ENCODE results near the gene PLPP4.

The PLPP4 gene

DNA sequence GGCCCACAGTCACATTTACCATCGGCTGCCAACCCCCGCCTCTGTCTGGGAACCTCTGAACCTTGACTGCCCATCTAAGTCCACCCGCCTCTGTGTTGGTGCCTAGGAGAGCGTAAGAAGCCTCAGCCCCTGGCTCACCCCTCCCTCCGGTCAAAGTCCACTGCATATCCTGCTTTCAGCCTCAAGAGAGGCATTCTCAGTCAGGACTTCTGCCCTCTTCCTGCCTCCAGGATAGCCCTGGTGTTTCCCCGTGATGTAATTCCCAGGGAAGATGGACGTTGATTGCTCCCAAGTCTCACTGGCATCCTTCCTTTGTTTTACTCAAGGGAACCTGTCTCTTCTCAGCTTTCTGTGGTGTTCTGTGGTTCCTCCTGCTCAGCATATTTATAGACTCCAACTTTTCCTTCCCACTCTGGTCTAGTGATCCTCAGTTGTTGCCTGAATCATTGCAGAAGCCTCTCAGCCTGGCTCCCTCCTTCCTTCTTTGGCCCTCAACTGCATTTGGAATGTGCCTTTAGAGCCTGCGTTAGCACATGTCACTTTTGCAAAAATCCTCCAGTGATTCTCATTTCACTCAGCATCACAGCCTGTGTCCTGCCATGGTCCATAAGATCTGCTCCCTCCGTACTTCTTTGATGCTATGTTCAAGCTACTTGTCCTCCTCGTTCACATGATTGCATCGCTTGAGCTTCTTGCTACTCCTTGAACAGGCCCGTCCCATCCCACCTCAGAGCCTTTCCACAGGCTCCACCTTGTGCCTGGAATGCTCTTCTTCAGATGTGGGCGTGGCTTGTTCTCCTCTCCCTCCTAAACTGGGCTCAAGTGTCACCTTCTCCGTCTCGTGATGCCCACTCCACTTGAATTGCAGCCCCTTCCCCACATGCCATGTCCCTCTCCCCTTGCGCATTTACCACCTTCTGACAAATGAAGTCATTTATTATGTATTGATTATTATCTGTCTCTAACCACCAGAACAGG, 124.2 kb downstream of the PLPP4 start:
- DNase-seq, result no peak

DNA sequence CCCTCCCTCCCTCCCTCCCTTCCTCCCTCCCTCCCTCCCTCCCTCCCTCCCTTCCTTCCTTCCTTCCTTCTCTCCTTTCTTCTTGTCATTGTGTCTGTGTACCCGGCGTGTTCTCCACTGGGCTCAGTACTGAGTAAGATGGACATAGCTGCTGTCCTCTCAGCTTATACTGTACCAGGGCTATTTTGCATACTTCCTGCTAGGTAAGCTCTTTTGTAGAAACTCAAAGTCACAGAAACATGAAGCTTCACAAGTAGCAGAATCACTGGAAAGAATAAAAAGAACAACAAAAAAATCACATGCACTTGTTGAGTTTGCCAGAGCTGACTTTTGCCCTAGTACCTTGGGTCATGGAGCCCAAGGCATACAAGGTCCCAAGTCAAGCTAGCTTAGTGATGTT, 125.7 kb downstream of the PLPP4 start:
- DNase-seq, result no peak

DNA sequence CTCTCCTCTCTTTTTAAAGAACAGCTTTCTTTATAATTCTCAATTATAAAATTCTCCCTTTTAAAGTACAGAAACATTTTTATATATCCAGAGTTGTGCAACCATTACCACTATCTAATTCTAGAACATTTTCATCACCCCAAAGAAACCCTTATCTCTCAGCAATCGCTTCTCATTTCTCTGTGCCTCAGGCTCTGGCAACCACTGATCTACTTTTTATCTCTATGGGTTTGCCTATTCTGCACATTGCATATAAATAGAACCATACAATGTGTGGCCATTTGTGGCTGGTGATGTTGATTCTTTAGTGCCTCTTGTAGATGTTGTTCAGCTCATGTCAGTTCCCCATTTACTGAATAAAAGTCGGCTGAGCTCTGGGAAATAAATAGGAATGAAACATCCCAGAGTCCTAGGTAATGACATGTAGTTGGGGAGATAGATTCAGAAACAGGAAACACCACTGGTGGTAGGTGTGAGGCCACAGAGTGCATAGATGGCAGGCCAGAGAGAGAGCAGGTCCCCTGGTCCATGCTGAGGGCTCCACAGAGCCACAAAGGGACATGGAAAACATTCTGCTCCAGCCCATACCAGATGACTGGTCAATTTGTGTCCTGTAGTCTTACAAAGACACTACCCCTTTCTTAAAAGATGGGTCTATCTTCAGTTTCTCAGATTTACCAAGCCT, 126.5 kb downstream of the PLPP4 start:
- no peak for DNase-seq

DNA sequence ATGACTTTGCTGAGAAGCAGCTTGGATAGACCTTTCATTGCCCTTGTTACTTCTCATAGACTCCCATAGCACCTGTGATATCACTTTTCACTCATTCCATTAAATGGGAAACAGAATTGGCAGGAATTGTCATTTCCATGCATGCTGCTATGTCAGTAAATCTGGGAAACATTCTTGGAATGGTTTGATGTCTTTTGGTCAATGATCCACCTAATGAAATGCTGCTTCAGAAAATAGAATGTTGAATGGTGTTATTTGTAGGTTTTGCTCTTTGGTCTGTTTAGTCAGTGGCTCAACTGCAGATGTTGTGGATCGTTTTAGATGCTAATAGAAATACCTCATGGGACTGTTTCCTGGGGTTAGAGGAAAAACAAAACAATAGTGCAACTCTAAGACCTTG, 127.8 kb downstream of the PLPP4 start:
- DNase-seq, result no peak

DNA sequence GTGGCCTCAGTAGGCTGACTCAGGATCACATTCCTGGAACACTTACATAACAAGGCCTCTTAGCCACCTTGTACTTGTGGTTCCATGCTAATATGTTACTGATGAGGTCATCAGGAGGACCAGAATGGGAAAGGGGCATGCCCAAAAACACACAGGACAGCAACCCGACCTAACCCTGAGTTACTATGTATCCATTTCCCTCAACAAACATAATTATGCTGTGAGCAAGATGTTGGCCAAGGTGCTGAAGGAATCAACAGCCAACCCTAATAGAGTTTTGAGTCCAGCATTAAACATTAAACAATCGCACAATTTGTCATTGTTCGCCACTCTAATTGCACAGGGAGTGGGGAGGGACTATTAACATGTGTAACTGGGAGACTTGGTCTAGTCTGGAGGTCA, 129.4 kb downstream of the PLPP4 start:
- DNase-seq, result no peak

DNA sequence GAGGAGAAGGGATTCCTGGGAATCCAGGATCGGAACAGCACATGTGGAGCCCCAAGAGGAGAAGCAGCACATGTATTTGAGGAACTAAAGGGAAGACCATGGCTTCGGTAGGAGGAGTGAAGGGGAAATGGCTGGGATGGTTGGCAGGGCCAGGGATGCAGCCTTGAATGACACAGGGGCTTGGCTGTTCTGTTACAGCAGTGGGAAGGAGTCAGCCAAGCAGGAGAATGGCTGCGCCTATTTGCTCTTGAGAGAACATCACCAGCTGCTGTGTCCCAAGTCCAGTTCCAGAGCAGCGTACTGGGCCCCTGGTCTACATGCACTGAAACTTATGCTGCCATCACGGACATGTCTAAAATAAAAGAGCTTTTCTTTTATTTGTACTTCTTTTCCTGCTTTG, 130.0 kb downstream of the PLPP4 start:
- DNase-seq, result no peak

DNA sequence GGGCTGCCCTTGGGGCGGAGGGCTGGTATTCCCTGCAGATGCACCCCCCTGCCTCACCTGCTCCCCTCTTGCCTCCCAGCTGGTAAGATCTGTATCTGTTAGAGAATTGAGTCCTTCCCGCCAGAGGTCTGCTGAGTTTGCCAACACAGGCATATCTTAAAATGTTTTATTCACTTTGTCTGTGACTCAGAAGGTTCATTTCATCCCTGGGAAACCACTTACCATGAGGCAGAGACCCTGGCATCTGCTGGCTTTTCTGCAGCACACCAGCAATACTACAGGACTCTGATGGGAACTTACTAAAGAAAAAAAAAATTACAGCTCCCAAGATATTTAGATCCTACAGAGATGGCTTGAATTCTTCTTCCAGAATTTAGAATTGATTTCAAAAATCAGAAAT, 131.3 kb downstream of the PLPP4 start:
- DNase-seq, result no peak

DNA sequence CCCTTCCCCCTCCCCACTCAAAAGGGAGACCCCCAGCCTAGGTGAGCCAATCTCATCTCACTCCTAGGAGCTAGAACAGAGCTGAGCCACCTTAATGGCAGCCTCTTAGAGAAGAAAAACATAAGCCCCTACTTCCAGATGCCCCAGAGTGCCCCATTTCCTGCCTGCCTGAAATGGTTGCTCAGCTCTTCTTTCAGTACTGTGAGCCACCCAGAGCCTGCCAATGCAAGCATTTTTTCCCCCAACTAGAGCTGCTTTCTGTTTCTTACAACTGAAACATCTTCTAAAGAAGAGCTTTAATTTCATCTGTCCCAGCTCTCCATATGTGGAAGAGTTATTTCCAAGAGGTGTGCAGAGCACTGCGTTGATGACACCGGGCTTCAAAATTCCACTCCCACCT, 136.7 kb downstream of the PLPP4 start:
- no peak for DNase-seq

DNA sequence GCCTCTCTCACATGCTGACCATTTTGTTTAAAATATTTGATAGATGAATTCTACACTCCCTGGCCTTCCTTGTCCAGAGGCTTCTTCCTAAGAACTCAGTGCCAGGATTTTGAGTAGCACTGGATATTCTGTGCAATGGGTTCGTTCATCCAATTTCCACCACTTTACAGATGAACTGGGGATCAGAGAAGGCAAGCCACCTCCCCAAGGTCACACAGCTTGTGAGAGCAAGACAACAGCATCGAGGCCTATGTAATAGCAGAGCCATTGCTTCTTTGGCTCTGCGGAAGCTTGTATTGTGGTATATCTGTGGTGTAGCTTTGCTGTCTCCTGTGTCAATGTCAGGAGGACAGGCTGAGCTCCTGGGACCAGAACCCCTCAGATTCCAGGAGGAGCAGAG, 140.9 kb downstream of the PLPP4 start:
- DNase-seq, result no peak

DNA sequence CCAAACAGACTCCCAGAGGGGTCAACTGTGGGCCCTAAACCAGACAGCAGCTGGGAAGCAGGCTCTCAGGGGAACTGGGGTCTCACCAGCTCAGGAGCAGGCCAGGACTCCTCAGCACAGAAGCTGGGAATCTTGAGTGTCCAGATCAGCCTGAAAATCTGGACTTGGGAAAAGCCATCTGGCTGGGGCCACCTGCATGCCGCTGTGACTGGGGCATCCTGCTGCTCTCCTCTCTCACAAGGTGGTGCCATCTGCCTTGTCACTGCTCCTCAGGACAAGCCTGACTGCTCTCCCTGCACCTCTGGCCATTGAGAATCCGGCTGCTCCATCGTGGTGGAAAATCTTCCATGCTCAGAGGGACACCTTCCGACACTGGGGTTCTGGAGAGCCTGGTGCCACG, 141.4 kb downstream of the PLPP4 start:
- DNase-seq, result no peak

DNA sequence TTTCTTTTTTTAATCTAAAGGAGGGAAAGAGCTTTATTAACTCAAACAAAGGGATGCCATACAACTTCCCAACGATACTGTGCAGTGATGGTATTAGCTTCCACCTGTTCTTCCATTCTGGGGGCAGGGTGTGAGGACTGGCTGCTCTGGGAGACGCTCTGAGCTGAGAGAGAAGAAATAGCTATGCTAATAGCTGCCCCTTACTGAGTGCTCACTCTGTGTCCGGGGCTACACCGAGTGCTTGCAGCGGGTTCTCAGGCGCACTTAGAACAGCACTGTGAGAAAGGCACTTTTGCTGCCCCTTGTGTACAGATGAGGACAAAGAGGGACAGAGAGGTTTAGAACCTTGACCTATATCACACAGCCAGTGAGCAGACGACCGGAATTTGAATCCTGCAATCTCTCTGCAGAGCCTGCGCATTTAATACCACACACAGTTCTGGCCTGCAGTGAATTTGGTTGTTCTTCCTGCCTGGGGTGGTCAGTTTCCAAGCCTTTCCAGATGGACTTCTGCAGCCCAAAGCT, 142.2 kb downstream of the PLPP4 start:
- no peak for DNase-seq

DNA sequence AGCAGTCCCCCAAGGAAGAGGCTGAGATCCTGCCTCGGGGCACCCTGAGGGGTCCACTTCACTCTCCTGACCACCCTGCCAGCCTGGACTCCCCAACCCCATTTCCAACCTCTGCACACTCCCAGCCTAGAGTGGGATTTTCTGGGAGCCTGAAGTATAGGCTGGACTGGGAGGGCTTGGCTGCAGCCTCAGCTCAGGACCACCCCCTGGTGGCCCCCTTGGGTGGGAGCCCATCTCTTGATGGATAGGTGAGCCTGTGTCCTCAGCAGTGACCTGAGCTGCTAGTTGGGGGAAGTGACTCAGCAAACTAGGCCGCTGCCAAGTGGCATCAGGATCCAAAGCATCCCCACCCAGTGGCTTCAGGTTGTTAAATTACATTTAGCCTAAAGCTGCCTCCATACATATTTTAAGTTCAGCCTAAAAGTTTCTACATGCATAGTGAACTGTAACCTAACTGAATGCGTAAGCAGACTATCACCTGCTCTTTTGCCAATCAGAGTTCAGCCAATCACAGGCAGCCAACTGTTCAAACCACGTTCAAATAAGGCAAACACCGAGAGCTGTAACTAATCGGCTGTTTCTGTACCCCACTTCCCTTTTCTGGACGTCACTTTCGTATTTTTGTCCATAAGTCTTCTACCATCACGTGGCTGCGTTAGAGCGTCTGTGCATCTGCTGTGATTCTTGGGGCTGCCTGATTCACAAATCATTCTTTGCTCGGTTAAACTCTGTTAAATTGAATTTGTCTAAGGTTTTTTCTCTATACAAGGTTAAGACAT, 144.0 kb downstream of the PLPP4 start:
- DNase-seq, result no peak

DNA sequence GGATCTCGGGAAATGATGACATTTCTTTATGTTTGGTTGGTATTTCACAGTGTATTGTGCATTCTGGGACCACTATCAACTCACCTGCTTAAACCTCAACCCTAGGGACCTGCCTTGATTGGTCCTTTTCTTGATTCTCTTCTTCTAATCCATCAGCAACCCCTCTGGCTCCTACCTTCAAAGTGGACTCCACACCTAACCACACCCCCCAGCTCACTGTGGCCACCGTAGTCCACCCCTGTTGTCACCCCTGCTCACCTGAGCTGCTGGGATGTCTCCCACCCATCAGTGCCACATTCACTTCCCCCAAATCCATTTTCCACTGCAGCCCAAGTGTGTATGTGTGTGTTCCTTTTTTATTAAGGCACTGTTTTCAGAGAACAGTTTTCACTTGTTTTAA, 145.0 kb downstream of the PLPP4 start:
- no peak for DNase-seq

DNA sequence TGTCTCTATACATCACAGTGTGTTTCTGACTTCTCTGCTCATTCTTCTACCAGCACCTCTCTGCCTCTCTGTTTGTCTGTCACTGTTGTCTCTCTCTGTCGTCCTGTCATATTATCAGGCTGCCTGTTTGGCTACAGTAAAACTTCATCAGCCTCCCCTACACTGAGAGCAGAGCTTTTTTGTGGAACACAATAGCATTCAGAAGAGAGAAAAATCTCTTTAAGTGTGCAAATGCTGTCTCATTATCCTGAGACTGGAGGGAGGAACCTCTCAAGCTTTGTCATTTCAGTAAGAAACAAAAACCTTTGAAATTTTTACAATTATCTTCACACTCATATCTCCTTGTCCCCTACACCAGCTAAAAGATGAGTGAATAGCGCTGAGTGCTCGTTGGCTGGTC, 148.4 kb downstream of the PLPP4 start:
- DNase-seq, result no peak

DNA sequence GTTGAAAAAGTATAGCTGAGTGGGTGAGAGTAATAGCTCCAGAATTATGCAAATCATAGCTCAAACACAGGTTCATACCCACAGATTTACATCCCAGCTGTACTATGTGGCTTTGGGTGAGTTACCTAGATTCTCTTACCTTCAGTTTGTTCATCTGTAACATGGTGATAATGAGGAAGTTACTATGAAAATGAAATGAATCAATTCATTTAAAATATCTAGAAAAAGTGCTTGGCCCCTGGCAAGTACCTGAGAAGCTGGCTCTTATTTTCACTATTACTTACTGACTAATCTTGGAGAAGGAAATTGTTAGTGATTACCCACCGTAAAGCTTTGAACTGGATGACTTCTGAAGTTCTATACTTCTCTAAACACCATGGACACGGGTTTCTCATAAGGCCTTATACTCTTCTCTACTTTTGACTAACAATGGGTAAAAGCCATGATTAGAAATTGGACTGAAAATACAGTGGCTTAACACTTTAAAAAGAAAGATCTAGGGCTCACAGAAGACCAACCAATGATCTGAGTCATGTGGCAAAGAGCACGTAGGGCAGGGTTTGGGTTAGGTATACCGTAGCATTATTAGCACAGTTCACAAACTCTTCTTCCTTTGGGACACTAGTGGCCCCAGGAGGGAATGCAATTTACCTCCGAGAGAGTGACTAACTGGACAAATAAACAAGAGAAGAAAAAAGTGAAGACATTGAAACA, 149.2 kb downstream of the PLPP4 start:
- DNase-seq, result no peak

DNA sequence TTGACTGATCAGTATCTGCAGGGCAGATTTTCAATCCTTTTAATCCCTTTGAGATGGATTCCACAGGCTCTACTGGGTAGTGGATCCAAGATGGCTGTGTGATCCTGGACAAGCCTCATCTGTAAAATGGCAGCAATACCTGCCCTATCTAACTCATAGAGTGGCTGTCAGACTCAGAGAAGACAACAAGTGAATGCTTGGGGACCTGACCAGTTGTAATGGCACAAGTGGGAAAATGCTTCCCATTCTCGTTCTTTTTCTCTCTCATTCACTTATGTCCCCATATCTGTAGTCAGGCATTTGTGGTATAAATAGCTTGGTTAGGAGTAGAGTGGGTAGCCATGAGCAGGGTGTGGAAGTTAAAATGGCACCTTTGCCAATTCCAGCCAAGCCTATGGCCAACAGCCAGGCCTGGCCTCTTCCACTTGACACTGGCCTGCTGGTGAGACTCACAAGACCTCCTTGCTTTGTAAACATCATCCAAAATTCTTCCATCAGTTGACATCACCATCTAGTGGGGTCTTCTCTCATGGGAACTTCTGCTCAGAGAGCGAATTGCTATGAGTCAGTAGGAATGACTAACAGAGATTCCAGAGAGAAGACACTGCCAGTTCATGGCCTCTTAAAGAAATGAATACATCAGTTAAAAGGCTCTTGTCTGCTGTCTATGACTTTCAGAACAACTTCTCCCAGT, 150.1 kb downstream of the PLPP4 start:
- no peak for DNase-seq

DNA sequence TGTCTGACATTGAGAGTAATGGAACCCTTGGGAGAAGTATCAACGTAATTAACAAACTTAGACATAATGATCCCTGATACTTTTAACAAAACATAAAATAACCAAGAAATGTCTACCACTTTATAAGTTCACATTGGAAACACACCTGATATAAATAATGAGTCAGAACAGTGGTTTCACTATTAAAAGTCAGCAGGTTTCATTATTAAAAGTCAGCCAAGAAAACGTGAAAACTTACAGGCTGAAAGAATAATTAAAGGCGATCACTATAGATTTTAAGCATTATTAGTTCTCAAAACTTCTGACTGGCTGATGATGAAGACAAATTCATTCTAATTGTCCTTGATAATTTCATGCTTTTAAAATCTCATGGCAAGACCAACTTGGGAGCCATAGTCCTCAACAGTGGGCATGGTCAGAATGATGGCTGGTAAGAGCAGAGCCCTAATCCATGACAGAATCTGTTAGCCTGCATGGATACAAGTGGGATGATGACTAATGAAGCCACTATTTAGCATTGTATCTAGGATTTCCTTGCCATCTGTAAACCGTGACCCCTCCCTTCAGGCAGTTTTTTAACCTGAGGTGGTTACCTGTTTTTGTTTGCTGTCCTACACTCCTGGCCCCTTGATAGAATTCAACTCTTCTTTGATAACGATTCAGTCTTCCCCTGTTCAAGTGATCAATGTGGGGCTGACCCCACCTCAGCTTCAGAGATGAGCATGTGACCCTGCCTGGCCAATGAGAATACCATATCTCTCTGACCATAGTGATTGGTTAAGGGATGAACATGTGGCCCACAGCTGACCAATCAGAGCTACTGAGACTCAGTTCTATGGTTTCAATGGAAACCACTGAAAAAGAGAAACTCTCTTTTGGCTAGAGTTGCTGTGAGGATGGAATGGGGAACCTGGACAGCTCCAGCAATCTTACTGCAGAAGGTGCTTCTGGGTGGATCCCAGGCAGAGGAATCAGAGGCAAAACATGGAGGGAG, 151.0 kb downstream of the PLPP4 start:
- no peak for DNase-seq

DNA sequence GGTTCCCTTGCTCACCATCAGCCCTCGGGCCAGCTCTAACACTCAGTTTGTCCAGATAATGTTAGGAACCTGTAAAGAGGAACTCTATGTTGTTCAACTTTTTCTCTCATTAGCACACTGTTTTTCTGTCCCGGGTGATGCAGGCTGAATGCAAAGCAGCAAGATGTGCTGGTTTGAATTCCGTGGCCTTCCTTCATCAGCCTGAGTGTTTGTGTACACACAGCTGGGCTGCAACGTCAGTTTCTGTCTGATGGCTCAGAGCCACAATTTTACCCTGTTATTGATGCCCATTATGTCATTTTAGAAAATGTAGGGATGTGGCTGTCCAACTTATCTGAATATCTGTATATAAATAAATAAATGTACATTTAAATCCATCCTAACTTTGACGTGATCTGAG, 152.0 kb downstream of the PLPP4 start:
- DNase-seq, result no peak

DNA sequence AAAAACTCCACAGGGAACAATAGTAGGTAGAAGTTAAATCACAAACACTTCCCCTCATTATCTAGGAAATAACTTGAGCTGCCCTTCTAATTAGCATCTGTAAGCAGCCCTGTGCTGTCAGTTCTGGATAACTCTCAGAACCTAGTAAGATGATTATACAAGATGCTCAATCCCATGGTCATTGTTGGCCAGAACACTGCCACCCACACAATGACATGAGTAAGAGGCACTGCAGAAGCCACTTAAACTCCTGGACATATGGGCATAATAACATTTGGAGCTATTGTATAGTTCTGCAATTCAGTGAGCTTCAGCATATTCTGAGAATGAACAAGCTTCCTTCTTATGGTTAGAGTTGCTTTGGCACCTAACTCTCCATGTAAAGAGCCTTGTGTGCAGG, 153.8 kb downstream of the PLPP4 start:
- no peak for DNase-seq

DNA sequence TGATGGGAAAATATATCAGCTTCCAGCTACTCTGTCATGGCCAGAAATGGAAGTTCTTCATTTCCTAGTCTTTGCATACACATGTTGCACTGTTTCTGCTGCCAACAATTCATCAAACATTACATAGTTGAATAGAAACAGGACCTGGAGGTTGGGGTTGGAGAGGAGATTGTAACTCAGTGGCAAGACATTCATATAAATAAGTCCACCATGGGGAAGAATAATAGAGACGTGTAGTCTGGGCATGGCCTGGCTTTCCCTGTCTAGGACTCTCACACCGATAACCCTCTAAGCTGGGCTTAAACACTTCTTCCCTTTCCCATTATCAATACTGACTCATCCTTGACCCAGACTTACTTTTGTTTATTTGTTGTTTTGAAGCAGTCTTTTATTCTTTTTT, 155.7 kb downstream of the PLPP4 start:
- DNase-seq, result no peak

DNA sequence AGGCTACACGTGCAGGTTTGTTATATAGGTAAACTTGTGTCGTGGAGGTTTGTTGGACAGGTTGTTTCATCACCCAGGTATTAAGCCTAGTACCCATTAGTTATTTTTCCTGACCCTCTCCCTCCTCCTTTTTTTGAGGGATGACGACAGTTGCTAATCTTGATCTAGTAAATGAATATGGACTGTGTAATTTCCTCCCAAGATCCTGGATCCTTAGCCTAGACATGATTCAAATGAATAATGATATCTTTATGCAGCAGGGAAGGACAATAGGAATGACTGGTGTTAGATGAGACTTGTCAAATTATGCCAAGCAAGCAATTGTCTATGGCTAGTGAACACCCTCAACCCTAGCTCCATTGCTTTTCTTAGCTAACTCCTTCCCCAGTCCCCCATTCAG, 156.2 kb downstream of the PLPP4 start:
- DNase-seq, result no peak
